Stimulated activated CD4-positive, alpha-beta T cell treated with anti-CD3 and anti-CD28 coated beads, TNF-alpha, amount 100 ng/mL, for 1 hour (primary cell): ENCODE results near the gene RBPMS2.
"Not testable (repeated sequence)": the region's sequence is repeated elsewhere in the genome, so short reads cannot be mapped to it uniquely, and the experiment has no call there.

Source experiments
- DNase-seq, 3 donors: peaks; one replicate each; pipeline ENCODE4 v3.0.0-alpha.2; 2020; ENCODE audit warnings: low read depth in 3 of 3, low spot score in 1 of 3

Gene RBPMS2

DNA sequence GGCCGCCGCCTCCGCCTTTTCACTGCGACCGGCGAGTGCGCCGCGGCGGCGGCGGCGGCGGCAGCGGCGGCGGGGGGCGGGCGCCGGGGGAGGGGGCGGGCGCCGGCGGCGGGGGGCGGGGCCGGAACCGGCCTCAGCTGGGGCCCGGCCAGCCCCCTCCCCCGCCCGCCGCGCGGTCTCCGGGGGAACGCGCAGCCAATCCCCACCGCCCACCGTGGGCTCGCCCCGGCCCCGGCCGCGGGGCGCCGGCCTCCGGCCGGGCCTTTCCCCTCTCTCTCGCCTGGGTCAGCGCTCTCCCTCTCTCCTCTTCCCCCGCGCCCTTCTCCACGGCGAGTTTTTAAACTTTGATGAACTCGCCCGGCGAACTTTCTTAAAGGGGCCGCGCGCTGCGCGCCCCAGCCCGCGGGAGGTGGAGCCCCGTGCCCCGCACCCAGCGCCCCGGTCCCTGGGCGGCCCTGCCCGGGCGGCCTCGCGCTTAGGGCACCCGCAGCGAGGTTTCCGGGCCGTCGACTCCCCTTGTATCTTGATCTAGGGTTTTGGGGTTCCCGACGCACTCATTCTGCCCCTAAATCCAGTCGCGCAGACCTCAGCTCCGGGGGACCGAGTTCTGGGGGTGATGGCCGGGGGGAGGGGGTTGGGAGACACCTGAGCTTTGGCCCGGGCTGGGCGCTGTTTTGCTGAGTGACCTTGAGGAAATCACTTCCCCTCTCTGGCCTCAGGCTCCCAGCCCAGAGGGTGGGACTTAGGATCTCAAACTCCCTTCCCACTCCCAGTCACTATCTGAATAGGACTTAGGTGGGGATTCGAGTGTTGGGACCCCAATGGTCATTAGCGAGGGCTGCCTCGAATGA is at the start of gene RBPMS2:
TSS of gene RBPMS2 (minus strand) at position 39 of the 851 bp plus-strand sequence. CDS start 270 bp downstream, outside the sequence.
- DNase-seq = no peak

DNA sequence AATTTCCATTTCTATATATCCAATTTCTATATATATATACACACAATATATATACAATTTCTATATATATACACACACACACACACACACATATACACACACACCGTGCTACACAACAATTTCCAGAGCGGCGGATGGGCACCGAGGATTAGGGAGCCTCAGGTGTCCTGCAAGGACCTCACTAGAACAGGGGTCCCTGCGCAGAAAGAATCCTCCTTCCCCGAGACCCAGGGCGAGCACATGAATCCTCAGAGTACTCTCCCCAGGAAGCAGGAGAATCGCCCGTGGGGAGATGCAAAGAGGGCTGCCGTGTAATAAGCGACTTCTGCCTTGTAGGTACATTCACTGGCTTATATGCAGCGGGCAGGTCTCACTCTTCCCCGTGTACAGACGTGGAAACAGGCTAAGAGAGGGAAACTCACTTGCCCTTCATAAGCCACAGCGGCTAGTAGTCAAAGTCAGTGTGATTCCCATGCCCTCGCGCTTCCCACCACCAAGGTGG is 49.6 kb upstream of the RBPMS2 start:
- no peak for DNase-seq

GRCh38 chr15:64816452-64816851 is 41.1 kb upstream of the RBPMS2 start:
- DNase-seq = no peak

- DNase-seq = not testable (repeated sequence)
Observed at GRCh38 chr15:64814965-64815364, 39.6 kb upstream of the RBPMS2 start.

GRCh38 chr15:64814283-64814682 is 38.9 kb upstream of the RBPMS2 start:
- not testable (repeated sequence) for DNase-seq

DNA sequence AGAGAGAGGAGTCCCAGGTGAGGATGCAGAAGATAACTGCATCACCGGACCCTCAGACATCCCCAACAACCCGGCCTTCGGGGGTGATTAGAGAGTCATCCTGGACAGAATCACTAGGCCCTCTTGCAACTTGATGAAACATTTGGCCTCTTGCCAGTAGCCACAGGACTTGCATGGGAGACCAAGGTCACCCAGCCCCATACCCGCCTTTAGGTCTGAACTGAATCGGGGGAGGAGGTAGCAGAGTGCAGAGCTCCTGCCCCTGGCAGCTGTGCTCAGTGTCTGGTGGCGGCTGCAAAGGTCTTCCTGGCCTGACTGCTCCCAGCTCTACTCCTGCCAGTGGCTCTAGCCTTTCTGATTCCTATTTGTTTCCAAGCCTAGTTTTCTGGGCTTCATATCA is 37.7 kb upstream of the RBPMS2 start:
- DNase-seq = no peak

GRCh38 chr15:64810497-64811326 is 35.3 kb upstream of the RBPMS2 start:
- no peak for DNase-seq

- peak in 2 of 3 donors; percentile 18 to 51 for DNase-seq
Observed at GRCh38 chr15:64809649-64810496, 34.5 kb upstream of the RBPMS2 start.

DNA sequence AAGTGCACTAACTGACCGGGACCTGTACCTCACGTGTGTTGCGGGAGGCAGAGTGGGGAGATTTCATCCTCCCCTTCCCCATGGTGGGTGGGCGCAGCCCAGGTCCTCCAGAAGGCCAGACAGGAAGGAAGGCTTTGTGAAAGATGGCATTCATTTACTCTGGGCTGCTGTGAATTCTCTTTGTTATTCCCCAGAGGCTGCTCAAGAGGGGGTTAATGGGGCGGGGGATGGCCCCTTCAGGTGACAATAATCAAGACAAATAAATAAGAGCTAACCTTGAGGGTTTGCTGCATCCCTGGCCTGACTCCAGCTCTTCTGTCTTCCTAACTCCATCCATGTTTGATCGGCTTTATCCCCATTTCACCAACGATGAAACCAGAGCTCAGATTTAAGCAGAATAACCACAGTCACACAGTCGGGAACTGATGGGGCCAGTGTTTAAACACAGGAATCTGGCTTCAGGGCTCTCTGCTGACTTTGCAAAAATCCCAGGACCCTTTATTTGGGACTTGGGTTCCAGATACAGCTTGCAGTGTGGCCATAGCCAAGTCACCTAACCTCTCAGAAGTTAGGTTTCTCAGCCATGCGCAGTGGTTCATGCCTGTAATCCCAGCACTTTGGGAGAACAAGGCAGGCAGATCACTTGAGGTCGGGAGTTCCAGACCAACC is 33.5 kb upstream of the RBPMS2 start:
- DNase-seq = no peak

DNA sequence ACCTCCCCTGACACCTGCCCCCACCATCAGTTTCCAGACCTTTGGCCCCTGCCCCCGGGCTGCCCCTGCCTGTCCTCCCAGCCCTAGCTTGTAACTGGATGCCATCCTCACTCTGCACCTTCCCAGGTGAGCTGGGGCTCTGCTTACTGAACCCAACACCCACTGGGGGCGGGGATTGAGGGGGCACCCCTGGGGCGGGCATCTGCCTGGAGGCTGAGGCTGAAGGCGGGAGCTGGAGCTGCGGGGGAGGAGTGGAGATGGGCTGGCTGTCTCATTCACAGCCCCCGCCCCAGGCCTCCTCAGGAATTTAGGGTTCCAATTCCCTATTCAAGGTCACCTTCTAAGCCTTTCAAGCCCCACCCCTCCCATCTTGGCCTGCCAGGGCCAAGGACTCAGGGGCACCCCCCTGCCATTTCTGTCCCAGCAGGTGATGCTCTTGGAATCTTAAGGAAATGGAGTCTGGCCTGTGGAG is 32.4 kb upstream of the RBPMS2 start:
- DNase-seq = no peak

GRCh38 chr15:64807051-64807749 is 31.8 kb upstream of the RBPMS2 start:
- DNase-seq = no peak

- no peak for DNase-seq
Observed at GRCh38 chr15:64806509-64806908, 31.1 kb upstream of the RBPMS2 start.

- DNase-seq = no peak
Observed at GRCh38 chr15:64804619-64805018, 29.2 kb upstream of the RBPMS2 start.

DNA sequence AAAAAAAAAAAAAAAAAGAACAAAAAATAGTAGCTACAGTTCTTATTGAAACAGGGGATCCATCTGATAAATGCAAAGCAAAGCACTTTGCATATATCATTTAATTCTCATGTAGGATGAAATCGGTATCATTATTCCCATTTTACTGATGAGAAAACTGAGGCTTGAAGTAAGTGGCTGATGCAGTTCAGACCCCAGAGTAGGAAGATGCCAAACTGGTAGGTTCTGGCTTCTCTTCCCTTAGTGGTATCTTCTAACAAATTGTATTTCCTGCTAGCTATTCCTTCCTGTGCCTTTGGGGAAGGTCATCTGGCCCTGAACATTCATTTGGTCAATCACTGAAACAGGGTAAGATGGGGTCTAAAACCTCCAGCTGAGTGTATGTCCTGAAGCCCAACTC is 28.1 kb upstream of the RBPMS2 start:
- DNase-seq = no peak

DNA sequence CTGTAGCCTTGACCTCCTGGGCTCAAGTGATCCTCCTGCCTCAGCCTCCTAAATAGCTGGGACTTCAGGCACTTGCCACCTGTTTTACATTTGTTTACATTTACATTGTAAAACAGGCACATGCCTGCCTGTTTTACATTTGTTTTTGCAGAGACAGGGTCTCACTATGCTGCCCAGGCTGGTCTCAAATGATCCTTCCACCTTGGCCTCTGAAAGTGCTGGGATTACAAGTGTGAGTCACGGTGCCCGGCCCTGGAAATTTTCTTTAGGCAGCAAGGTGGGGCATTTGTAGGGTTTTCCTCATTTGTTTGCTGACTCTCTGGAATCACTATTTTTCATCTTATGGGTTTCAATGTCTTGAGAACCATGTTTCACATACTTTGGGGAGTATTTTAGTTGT is 25.1 kb upstream of the RBPMS2 start:
- DNase-seq = no peak

GRCh38 chr15:64798905-64799304 is 23.5 kb upstream of the RBPMS2 start:
- DNase-seq = not testable (repeated sequence)

DNA sequence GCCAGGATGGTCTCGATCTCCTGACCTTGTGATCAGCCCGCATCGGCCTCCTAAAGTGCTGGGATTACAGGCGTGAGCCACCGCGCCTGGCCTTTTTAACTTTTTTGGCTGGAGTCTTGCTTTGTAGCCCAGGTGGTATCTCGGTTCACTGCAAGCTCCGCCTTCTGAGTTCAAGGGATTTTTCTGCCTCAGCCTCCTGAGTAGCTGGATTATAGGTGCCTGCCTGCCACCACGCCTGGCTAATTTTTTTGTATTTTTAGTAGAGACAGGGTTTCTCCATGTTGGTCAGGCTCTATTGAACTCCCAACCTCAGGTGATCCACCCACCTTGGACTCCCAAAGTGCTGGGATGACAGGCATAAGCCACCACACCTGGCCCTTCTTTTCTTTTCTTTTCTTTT is 20.5 kb upstream of the RBPMS2 start:
- not testable (repeated sequence) for DNase-seq

DNA sequence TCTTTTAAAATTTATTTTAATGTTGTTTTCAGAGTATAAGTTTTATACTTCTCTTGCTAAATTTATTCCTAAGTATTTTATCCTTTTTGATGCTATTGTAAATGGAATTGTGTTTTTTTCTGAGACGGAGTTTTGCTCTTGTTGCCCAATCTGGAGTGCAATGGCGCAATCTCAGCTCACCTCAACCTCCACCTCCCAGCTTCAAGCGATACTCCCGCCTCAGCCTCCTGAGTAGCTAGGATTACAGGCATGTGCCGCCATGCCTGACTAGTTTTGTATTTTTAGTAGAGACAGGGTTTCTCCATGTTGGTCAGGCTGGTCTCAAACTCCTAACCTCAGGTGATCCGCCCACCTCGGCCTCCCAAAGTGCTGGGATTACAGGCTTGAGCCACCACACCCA is 19.9 kb upstream of the RBPMS2 start:
- DNase-seq = not testable (repeated sequence)

GRCh38 chr15:64792282-64792681 is 16.9 kb upstream of the RBPMS2 start:
- DNase-seq = no peak

- no peak for DNase-seq
Observed at GRCh38 chr15:64791401-64791800, 16.0 kb upstream of the RBPMS2 start.
